PC-3 (cell line): ENCODE data around the gene TMEM108. TPM values are rescaled to one million over a fixed set of nuclear protein-coding genes. Genes with fewer than 3 reads are reported as not detected.

Source experiments
- ATAC-seq: fragments of 200-7000 bp; cut with Tn5 transposase; 2 replicates; pipeline ENCODE4 v1.9.1; 2020; ENCODE audit warnings: mild to moderate bottlenecking, moderate library complexity
- BruUV-seq: library from RNA; stranded (reverse); fragments of 400-500 nt; replicated peaks from 2 replicates; lab custom pipeline; 2021; lab: Mats Ljungman, UMichigan
- CTCF ChIA-PET: fragments of 300-600 bp; sonication (Branson Sonifier 250); formaldehyde crosslinking; loops from one replicate; lab custom pipeline; 2022; ENCODE audit warnings: antibody characterized with exemption; lab: Charles Lee
- POLR2A ChIA-PET: fragments of 300-600 bp; sonication (Branson Sonifier 250); formaldehyde crosslinking; loops from one replicate; lab custom pipeline; 2022; ENCODE audit warnings: antibody characterized with exemption; ENCODE audit not compliant: unreplicated experiment; lab: Charles Lee
- DNase-seq: peaks from one replicate; pipeline ENCODE4 v3.0.0-alpha.2; 2015
- H2AFZ ChIP-seq: fragments of 300-600 bp; sonication (generic); 2 replicates; pipeline ENCODE4 v1.6.0; 2016; ENCODE audit warnings: antibody characterized with exemption, low read length
- H3F3A ChIP-seq: fragments of 300-600 bp; sonication (generic); one replicate; pipeline ENCODE4 v1.6.0; 2017; ENCODE audit warnings: antibody characterized with exemption, low read length, control low read depth, mild to moderate bottlenecking; ENCODE audit not compliant: unreplicated experiment
- H3K27ac ChIP-seq: fragments of 300-600 bp; sonication (generic); 2 replicates; pipeline ENCODE4 v1.5.1; 2016; ENCODE audit warnings: mild to moderate bottlenecking, low read length
- H3K27me3 ChIP-seq: fragments of 300-600 bp; sonication (generic); 2 replicates; pipeline ENCODE4 v1.6.1; 2016; ENCODE audit warnings: low read length, mixed read lengths
- H3K36me3 ChIP-seq: fragments of 300-600 bp; sonication (generic); 2 replicates; pipeline ENCODE4 v1.6.1; 2016; ENCODE audit warnings: low read depth, mixed run types, low read length, mixed read lengths
- H3K4me1 ChIP-seq: fragments of 300-600 bp; sonication (generic); 2 replicates; pipeline ENCODE4 v1.5.1; 2016; ENCODE audit warnings: low read length; ENCODE audit not compliant: insufficient read depth
- H3K4me2 ChIP-seq: fragments of 300-600 bp; sonication (generic); 2 replicates; pipeline ENCODE4 v1.6.0; 2016; ENCODE audit warnings: low read length
- H3K4me3 ChIP-seq: fragments of 300-600 bp; sonication (generic); 2 replicates; pipeline ENCODE4 v1.5.1; 2016; ENCODE audit warnings: mild to moderate bottlenecking, low read length, mixed read lengths
- H3K79me2 ChIP-seq: fragments of 300-600 bp; sonication (generic); 2 replicates; pipeline ENCODE4 v1.6.1; 2017; ENCODE audit warnings: low read length, mixed read lengths
- H3K9ac ChIP-seq: fragments of 300-600 bp; sonication (generic); 2 replicates; pipeline ENCODE4 v1.6.0; 2016; ENCODE audit warnings: mild to moderate bottlenecking, low read length
- H3K9me2 ChIP-seq: fragments of 300-600 bp; sonication (generic); replicated peaks from 2 replicates; pipeline ENCODE4 v1.6.1; 2016; ENCODE audit warnings: mixed run types, low read length, mixed read lengths
- H3K9me3 ChIP-seq: fragments of 300-600 bp; sonication (generic); 2 replicates; pipeline ENCODE4 v1.6.1; 2016; ENCODE audit warnings: low read length, mixed read lengths
- H4K20me1 ChIP-seq: fragments of 300-600 bp; sonication (generic); 2 replicates; pipeline ENCODE4 v1.6.1; 2016; ENCODE audit warnings: low read length, mixed read lengths
- EZH2 ChIP-seq: fragments of 300-600 bp; sonication (generic); IDR thresholded peaks from one replicate; pipeline ENCODE4 v1.6.1; 2017; ENCODE audit warnings: antibody characterized with exemption, mild to moderate bottlenecking, low read length; ENCODE audit not compliant: unreplicated experiment
- EZH2phosphoT487 ChIP-seq: fragments of 300-600 bp; sonication (generic); IDR thresholded peaks from 2 replicates; pipeline ENCODE4 v1.6.1; 2018; ENCODE audit warnings: mild to moderate bottlenecking, antibody characterized with exemption, low read length, borderline replicate concordance
- intact Hi-C: fragments of 100-400 bp; cut with micrococcal nuclease; formaldehyde crosslinking; loops from 2 replicates; pipeline ENCODE4 v1.9.0; 2023
- total RNA-seq: library from RNA; depleted of rRNA; stranded (reverse); fragments of >200 nt; gene quantifications from 2 replicates; pipeline ENCODE4 v1.2.3, GENCODE V29; 2014
- TF ChIP-seq, protein P1 (sequence below): fragments of 300-600 bp; sonication (generic); conservative IDR thresholded peaks from 2 replicates; pipeline ENCODE4 v1.5.1; 2017; ENCODE audit warnings: antibody characterized with exemption, low read depth, mild to moderate bottlenecking, low read length

TMEM108 gene
- total RNA-seq, 1 experiment from 2014 or later, result not detected

DNA sequence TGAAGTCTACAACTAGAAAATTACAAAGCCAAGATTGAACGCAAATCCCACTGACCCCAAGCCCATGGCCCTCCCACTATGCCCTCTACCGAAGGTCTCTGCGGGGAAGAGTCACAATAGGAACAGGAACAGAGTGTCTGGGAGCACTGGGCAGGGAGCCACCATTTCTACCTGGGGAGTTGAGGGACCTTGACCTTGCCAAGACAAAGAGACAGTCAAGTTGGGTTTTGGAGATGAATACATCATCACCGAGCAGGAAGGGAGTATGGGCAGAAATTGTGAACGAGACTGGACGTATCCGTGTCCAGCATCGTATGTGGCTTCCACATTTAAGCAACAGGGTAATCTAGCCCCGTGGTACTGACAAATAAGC is 330.9 kb downstream of the TMEM108 start:
- ChIA-PET POLR2A (no interaction called here), CTCF (no interaction called here)
- Histone ChIP-seq H3K79me2 (no peaks in the 10 kb centered on the region), H3K4me1 (no peaks in the 10 kb centered on the region), H3K27ac (no peak overlapping the region), H3K27me3 (peaks cover 28% of the 10 kb centered on the region), H3K36me3 (no peaks in the 10 kb centered on the region), H4K20me1 (no peaks in the 10 kb centered on the region), H3K9me3 (no peaks in the 10 kb centered on the region), H3K9me2 (no peaks in the 10 kb centered on the region), H3K9ac (no peak overlapping the region), H3K4me3 (no peak overlapping the region), H3K4me2 (no peak overlapping the region), H2AFZ (no peak overlapping the region), H3F3A (no peaks in the 10 kb centered on the region)
- ATAC-seq (no peak), DNase-seq (no peak)
- no TSS peak for BruUV-seq
- intact Hi-C loops, result no loop called here
- TF ChIP-seq EZH2 (no peak), EZH2phosphoT487 (no peak)
- TF ChIP-seq, protein P1, sequence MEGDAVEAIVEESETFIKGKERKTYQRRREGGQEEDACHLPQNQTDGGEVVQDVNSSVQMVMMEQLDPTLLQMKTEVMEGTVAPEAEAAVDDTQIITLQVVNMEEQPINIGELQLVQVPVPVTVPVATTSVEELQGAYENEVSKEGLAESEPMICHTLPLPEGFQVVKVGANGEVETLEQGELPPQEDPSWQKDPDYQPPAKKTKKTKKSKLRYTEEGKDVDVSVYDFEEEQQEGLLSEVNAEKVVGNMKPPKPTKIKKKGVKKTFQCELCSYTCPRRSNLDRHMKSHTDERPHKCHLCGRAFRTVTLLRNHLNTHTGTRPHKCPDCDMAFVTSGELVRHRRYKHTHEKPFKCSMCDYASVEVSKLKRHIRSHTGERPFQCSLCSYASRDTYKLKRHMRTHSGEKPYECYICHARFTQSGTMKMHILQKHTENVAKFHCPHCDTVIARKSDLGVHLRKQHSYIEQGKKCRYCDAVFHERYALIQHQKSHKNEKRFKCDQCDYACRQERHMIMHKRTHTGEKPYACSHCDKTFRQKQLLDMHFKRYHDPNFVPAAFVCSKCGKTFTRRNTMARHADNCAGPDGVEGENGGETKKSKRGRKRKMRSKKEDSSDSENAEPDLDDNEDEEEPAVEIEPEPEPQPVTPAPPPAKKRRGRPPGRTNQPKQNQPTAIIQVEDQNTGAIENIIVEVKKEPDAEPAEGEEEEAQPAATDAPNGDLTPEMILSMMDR, result no peak

- ChIA-PET CTCF (no interaction called here), POLR2A (no interaction called here)
- BruUV-seq, result no TSS peak
- H3K9me3 ChIP-seq, result no peaks in the 10 kb centered on the region
- no peak for DNase-seq
- TF ChIP-seq EZH2 (no peak), EZH2phosphoT487 (no peak)
- TF ChIP-seq, protein P1, result no peak
- H3K79me2 ChIP-seq, result no peaks in the 10 kb centered on the region
- no peak overlapping the region for H3K4me2 ChIP-seq
- no peaks in the 10 kb centered on the region for H3K36me3 ChIP-seq
- peaks cover 11% of the 10 kb centered on the region; the same call in 1 of the 2 replicates for H3K27me3 ChIP-seq
- H3K4me1 ChIP-seq, result no peaks in the 10 kb centered on the region
- H2AFZ ChIP-seq, result no peak overlapping the region
- H3K9me2 ChIP-seq, result no peaks in the 10 kb centered on the region
- intact Hi-C loops, result no loop called here
- no peaks in the 10 kb centered on the region for H3F3A ChIP-seq
- H3K9ac ChIP-seq, result no peak overlapping the region
- H4K20me1 ChIP-seq, result no peaks in the 10 kb centered on the region
- H3K27ac ChIP-seq, result no peak overlapping the region
- no peak overlapping the region for H3K4me3 ChIP-seq
- ATAC-seq, result no peak
These were observed 333.0 kb downstream of the TMEM108 start for GRCh38 chr3:133371181-133371580.

- no peak for TF ChIP-seq EZH2
- TF ChIP-seq, protein P1, result no peak
- no peak for TF ChIP-seq EZH2phosphoT487
- Histone ChIP-seq H3K4me1 (no peaks in the 10 kb centered on the region), H4K20me1 (no peaks in the 10 kb centered on the region), H3K27me3 (peaks cover 8% of the 10 kb centered on the region; the same call in 1 of the 2 replicates), H3K27ac (no peak overlapping the region), H3K4me2 (no peak overlapping the region), H3K79me2 (no peaks in the 10 kb centered on the region), H3K9me2 (no peaks in the 10 kb centered on the region), H2AFZ (no peak overlapping the region), H3F3A (no peaks in the 10 kb centered on the region), H3K9ac (no peak overlapping the region), H3K9me3 (no peaks in the 10 kb centered on the region), H3K36me3 (no peaks in the 10 kb centered on the region), H3K4me3 (no peak overlapping the region)
- intact Hi-C loops, result no loop called here
- no TSS peak for BruUV-seq
- ChIA-PET POLR2A (no interaction called here), CTCF (no interaction called here)
- no peak for DNase-seq
- no peak for ATAC-seq
These were observed 333.5 kb downstream of the TMEM108 start for GRCh38 chr3:133371676-133372075.
